Subcutaneous adipose tissue (tissue), 4 donors: ENCODE data around the gene MUC4. TPM values are rescaled to one million over a fixed set of nuclear protein-coding genes. Genes with fewer than 3 reads are reported as not detected.

Experiments used
- total RNA-seq, 4 donors: library from RNA; depleted of rRNA; stranded (reverse); fragments of >200 nt; gene quantifications; one replicate each; pipeline ENCODE4 v1.1.0, GENCODE V29; 2016
- TF ChIP-seq, protein P1 (sequence below): fragments of 450-650 bp; IDR thresholded peaks from one replicate; pipeline ENCODE4 v1.5.1; 2016; ENCODE audit warnings: low read depth, mild to moderate bottlenecking, control low read depth, antibody characterized with exemption, moderate library complexity

MUC4 gene
- total RNA-seq, 4 donors from 2014 or later = not detected

DNA sequence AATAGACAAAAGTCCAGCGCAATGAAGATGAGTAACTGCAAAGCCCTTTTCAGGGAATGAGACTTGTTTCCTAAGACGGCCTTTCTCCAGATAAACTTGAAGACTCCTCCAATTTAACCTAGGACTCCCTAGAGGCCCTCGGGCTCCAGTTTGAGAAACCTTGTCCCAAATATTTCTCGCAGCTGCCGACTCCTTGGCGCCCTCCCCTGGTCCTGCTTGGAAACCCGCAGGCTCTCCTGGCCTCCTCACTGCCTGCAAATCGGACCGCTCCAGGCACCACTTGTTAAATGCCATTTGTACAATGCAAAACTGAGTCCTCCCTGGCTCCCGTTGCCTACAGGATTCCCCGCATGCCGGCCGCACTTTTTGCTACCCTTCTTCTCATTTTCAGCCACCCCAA lies 36.8 kb downstream of the MUC4 start:
- TF ChIP-seq, protein P1, sequence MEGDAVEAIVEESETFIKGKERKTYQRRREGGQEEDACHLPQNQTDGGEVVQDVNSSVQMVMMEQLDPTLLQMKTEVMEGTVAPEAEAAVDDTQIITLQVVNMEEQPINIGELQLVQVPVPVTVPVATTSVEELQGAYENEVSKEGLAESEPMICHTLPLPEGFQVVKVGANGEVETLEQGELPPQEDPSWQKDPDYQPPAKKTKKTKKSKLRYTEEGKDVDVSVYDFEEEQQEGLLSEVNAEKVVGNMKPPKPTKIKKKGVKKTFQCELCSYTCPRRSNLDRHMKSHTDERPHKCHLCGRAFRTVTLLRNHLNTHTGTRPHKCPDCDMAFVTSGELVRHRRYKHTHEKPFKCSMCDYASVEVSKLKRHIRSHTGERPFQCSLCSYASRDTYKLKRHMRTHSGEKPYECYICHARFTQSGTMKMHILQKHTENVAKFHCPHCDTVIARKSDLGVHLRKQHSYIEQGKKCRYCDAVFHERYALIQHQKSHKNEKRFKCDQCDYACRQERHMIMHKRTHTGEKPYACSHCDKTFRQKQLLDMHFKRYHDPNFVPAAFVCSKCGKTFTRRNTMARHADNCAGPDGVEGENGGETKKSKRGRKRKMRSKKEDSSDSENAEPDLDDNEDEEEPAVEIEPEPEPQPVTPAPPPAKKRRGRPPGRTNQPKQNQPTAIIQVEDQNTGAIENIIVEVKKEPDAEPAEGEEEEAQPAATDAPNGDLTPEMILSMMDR = no peak

DNA sequence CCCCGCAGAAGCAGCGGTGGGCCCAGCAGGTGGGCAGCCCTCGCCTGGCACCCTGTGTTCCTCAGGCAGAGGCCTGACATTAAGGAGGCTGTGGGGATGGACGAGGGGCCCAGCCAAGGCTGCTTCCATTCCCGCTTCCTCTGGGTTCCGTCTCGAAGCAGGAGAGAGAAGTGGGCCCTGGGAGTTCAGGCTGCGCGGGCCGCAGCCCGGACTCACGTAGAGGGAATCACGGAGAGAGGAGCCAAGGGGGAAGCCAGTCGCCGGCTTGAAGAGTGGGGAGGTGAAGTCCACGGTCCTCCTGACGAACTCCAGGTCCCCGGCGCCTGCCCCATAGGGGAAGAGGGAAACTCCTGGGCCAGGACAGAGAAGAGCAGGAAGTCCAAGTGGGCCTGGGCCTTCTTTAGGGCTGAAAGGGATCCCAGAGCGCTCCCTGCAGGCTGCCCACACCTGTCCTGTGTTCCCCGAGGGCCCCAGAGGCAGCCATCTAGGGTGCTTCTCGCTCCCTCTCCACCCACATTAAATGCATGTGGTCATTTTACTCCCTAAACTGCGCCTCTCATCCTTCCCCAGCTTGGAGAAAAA lies 37.7 kb downstream of the MUC4 start:
- TF ChIP-seq, protein P1 = no peak

- TF ChIP-seq, protein P1 = no peak
These were observed 40.0 kb downstream of the MUC4 start for GRCh38 chr3:195771646-195772300.

- TF ChIP-seq, protein P1 = no peak
These were observed 41.5 kb downstream of the MUC4 start for GRCh38 chr3:195770081-195770840.

GRCh38 chr3:195769551-195769950 lies 42.2 kb downstream of the MUC4 start:
- TF ChIP-seq, protein P1 = no peak

DNA sequence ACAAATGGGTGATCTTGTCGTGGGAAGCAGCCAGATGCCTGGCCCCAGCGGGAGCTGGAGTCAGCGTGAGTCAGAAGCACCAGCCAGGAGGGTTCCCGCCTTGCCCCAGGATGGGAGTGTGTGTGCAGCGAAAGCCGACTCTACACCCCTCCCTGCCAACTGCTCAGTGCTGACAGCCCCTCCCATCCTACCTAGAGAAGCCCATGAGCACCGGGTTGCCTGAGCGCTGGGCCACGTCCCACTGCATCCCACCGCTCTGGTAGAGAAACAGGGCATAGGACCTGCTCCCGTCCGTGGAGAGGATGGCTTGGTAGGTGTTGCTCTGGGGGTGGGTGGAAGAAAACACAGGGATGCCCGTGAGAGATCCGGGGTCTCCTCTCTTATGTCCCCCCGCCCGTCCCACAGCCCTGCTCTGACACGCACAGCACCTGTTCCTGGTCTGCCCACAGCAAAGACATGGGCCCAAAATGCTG lies 42.9 kb downstream of the MUC4 start:
- TF ChIP-seq, protein P1 = no peak

DNA sequence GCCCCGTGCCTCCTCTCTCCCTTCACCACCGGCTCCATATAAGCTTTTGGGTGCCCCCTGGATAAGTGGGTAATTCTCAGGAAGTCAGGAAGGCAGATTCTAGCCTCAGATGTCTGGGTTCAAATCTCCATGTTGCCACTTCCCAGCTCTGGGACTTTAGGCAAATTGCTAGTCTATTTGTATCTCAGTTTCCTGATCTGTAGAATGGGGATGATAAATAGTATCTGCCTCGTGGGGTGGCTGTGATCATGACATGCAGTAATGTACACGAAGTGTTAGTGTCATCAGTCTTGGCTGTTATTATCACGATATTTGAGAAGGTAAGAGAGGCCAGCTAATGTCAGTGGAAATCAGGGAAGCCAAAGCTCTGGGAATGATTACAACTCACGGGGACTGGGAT lies 43.3 kb downstream of the MUC4 start:
- TF ChIP-seq, protein P1 = no peak
